T-helper 17 cell (primary cell): ENCODE results near the gene FHIT. TPM values are rescaled to one million over a fixed set of nuclear protein-coding genes. Genes with fewer than 3 reads are reported as not detected.

Experiments
- ATAC-seq: fragments of 150-1000 bp; cut with Tn5 transposase; 2 replicates; pipeline ENCODE4 v1.10.0; 2021; ENCODE audit warnings: mild to moderate bottlenecking, moderate library complexity
- DNase-seq, 3 donors: peaks; one replicate each; pipeline versions ENCODE4 v3.0.0 to v3.0.0-alpha.2; 2020 to 2021
- H3K9me3 ChIP-seq: one replicate; pipeline ENCODE4 v1.7.0; 2013; ENCODE audit warnings: low read length, mild to moderate bottlenecking; ENCODE audit not compliant: control insufficient read depth, poor library complexity, severe bottlenecking
- H3K27ac Mint-ChIP-seq: one replicate; pipeline ENCODE4 v1.8.0; 2022; ENCODE audit warnings: mild to moderate bottlenecking, moderate library complexity, mixed read lengths
- H3K27me3 Mint-ChIP-seq: one replicate; pipeline ENCODE4 v1.8.0; 2022; ENCODE audit warnings: mixed read lengths
- H3K36me3 Mint-ChIP-seq: one replicate; pipeline ENCODE4 v1.8.0; 2022; ENCODE audit warnings: low read depth, mixed read lengths
- H3K4me1 Mint-ChIP-seq: one replicate; pipeline ENCODE4 v1.8.0; 2022; ENCODE audit warnings: mild to moderate bottlenecking, mixed read lengths
- H3K4me3 Mint-ChIP-seq: one replicate; pipeline ENCODE4 v1.8.0; 2022; ENCODE audit warnings: mild to moderate bottlenecking, moderate library complexity, mixed read lengths
- total RNA-seq, 4 donors: library from RNA in 2 of 4; stranded (reverse) in 2 of 4; gene quantifications; one replicate each; pipeline ENCODE4 v1.2.3 and lab custom pipeline; 2022 to 2026

Gene FHIT
- total RNA-seq, 2 donors from 2014 or later = 18.8 to 28.6 TPM

DNA sequence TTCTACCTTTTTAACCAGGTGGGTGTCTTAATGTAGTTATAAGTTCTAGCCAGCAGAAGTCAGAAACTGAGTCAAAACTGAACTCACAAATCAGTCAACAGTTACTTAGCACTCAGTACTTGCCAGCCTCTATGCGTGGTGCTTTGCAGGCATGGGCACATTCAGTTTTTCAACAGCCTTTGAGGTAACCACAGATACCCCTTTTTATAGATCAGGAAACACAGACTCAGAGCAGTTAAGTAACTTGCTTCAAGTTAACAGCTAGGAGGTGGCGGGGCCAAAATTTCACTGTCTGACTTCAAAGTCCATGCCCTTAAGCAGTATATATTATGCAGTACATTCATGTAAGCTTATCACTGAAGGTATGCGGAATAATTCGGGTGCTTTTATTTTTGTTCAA lies 139.4 kb downstream of the FHIT start:
- ATAC-seq = no peak
- Mint-ChIP-seq H3K4me1 (no peaks in the 10 kb centered on the region), H3K27me3 (no peaks in the 10 kb centered on the region), H3K4me3 (no peak overlapping the region), H3K36me3 (no peaks in the 10 kb centered on the region), H3K27ac (no peak overlapping the region)
- no peaks in the 10 kb centered on the region for H3K9me3 ChIP-seq
- no peak for DNase-seq

DNA sequence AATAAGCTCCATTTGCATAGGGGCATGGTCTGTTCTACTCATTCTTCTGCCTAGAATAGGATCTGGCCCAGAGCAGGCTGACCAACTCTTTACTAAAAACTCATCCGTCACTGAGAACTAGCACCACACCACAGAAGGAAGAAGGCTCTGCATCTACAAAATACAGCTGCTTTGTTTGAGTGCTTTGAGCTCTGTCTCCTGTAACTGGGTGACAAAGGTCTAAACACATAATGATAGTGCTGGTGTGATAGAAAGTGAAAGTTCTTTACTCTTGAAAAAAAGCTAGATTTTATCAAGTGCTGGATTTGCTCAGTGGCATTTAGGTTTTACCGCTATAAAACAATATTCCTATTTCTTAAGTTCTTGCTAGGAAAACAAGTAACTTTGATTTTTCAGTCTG lies 140.7 kb downstream of the FHIT start:
- H3K9me3 ChIP-seq = no peaks in the 10 kb centered on the region
- Mint-ChIP-seq H3K27ac (no peak overlapping the region), H3K36me3 (no peaks in the 10 kb centered on the region), H3K4me1 (no peaks in the 10 kb centered on the region), H3K27me3 (no peaks in the 10 kb centered on the region), H3K4me3 (no peak overlapping the region)
- ATAC-seq (no peak), DNase-seq (no peak)

DNA sequence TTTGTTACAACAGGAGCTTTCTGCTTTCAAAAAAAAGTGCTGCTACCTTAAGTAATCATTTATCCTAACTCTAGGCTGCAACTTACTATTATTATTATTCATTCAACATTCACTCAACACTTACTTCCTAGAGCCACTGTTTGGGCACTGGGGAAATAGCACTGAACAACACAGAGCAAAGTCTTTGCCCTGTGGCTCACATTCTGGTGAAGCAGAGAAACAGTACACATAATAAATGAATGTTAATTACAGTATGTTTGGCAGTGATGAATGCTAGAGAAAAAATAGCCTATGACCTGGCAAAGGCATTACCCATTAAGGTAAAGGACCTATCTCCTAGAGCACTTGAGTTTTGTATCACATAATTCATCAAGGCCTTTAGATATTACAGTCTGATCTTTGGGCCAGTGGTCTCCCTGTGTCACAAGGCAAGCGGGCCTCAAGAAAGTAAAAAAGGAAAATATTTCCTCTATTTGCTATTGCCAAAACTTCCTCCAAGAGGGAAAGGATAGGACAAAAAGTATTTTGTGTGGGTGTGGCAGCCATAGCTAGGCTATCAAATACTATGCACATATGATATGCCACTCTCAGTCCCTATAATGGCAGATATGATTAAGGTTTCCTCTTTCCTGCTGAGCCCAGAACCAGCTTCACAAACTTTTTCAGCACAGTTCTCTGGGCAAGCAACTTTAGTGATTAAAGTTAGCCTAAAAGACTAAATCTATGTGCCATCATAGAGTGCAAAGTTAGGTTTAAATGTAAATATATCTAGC lies 142.8 kb downstream of the FHIT start:
- no peaks in the 10 kb centered on the region for H3K4me1 Mint-ChIP-seq
- H3K4me3 Mint-ChIP-seq = no peak overlapping the region
- H3K36me3 Mint-ChIP-seq = no peaks in the 10 kb centered on the region
- no peaks in the 10 kb centered on the region for H3K27me3 Mint-ChIP-seq
- no peaks in the 10 kb centered on the region for H3K9me3 ChIP-seq
- H3K27ac Mint-ChIP-seq = no peak overlapping the region
- no peak for DNase-seq
- ATAC-seq = no peak

DNA sequence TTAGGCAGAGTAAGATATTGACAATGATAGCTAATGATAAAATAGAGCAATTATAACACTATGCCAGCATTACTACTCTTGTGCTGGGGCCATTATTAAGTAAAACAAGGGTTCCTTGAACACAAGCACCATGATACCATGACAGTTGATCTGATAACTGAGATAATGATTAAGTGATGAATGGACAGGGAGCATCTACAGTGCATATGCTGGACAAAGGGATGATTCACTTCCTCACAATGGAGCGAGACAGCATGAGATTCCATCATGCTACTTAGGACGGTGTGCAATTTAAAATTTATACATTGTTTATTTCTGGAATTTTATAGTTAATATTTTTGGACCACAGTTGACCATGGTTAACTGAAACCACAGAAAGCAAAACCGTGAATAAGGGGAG lies 156.6 kb downstream of the FHIT start:
- DNase-seq (no peak), ATAC-seq (no peak)
- H3K4me1 Mint-ChIP-seq = no peaks in the 10 kb centered on the region
- H3K4me3 Mint-ChIP-seq = no peak overlapping the region
- H3K36me3 Mint-ChIP-seq = no peaks in the 10 kb centered on the region
- no peaks in the 10 kb centered on the region for H3K27me3 Mint-ChIP-seq
- H3K9me3 ChIP-seq = peaks cover 3% of the 10 kb centered on the region
- H3K27ac Mint-ChIP-seq = no peak overlapping the region

DNA sequence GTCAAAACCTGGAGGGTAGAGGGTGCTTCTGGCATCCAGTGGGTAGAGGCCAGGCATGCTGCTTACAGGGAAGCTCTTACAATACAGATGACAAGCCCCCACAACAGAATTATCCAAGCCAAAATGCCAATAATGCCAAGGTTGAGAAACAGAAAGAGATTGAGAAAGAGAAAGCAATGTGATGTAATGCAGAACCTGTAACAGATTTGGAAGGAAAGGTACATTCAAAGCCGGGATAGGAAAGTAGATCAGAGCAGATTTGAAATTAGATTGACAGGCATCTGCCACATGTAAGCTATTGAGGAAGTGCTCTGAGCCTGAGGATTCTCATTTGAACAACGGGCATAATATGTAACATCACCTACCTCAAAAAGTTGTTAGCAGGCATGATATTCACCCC lies 157.9 kb downstream of the FHIT start:
- no peak overlapping the region for H3K4me3 Mint-ChIP-seq
- ATAC-seq = no peak
- H3K9me3 ChIP-seq = peaks cover 3% of the 10 kb centered on the region
- no peak for DNase-seq
- H3K4me1 Mint-ChIP-seq = no peaks in the 10 kb centered on the region
- no peak overlapping the region for H3K27ac Mint-ChIP-seq
- H3K27me3 Mint-ChIP-seq = no peaks in the 10 kb centered on the region
- no peaks in the 10 kb centered on the region for H3K36me3 Mint-ChIP-seq

DNA sequence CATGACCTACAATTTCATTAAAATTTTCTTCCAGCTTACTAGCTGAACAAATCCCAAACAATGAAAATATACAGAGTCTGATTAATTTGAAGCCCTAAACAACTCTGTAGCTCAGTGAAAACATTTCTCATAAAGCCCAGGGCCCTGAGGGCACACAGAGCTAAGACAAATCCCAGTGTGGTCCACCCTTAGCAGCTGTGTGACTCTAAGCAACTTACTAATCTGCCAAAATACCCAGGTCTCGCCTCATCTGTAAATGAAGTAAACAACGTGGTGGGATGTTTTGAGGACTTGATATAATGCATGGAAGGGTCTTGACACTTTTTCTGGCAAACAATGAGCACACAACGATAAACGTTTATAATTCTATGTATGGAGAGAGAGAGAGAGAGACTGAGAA lies 158.4 kb downstream of the FHIT start:
- Mint-ChIP-seq H3K4me1 (no peaks in the 10 kb centered on the region), H3K27me3 (no peaks in the 10 kb centered on the region), H3K36me3 (no peaks in the 10 kb centered on the region), H3K4me3 (no peak overlapping the region), H3K27ac (no peak overlapping the region)
- ATAC-seq = no peak
- peaks cover 3% of the 10 kb centered on the region for H3K9me3 ChIP-seq
- no peak for DNase-seq

DNA sequence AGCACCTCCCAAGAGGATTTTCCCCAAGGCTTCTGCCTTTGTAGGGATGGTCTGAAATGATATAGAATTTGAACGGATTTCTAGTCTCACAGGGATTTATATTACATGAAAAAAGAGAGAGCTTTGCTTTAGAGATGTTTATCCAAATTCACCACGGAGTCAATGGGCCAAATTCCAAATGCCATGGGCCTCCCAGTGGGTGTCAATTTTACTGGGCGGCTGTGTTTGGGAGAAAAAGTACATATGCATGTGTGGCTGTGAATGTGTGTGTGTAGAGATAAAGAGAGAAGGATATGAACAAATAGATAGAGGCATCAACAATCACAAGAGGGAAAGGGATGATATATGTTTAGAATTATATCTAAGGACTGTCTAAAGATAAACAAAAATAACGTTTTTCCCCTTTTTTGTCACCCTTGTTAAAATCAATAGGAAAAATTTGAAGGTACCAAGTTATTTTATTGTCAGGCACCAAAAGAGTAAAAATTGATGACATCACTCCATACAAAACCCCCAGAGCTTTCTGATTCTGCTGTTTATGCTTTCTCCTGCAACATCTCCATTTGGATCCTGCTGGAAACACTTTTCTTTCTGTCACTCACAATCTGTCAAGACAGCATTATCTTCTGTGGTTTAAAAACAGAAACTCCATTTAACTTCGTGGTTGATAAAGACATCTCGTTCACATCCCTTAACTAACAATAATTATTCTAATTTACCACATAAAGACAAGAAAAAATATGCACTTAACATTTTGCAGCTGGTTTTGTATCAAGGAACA lies 160.7 kb downstream of the FHIT start:
- Mint-ChIP-seq H3K36me3 (no peaks in the 10 kb centered on the region), H3K27ac (no peak overlapping the region), H3K27me3 (no peaks in the 10 kb centered on the region), H3K4me3 (no peak overlapping the region), H3K4me1 (no peaks in the 10 kb centered on the region)
- ATAC-seq (no peak), DNase-seq (no peak)
- H3K9me3 ChIP-seq = peaks cover 3% of the 10 kb centered on the region

DNA sequence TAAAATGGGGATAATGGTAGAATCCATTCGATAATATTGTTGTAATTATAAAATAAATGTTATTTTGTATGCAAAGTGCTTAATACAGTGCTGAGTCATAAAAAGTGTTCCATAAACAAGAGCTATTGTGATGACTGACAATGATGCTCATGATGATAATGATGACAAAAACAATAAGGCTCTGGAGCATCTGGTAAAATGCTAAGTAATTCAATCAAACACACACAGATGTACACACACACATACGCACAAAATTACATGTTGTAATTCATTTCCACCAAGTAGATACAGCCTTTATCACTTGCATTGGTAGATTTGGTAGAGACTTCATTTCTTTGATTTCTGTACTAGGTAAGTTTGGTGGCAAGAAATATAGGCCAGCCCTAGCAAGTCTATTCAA lies 163.8 kb downstream of the FHIT start:
- Mint-ChIP-seq H3K4me3 (no peak overlapping the region), H3K4me1 (no peaks in the 10 kb centered on the region), H3K27me3 (no peaks in the 10 kb centered on the region), H3K36me3 (no peaks in the 10 kb centered on the region), H3K27ac (no peak overlapping the region)
- no peaks in the 10 kb centered on the region for H3K9me3 ChIP-seq
- ATAC-seq = no peak
- DNase-seq = no peak

DNA sequence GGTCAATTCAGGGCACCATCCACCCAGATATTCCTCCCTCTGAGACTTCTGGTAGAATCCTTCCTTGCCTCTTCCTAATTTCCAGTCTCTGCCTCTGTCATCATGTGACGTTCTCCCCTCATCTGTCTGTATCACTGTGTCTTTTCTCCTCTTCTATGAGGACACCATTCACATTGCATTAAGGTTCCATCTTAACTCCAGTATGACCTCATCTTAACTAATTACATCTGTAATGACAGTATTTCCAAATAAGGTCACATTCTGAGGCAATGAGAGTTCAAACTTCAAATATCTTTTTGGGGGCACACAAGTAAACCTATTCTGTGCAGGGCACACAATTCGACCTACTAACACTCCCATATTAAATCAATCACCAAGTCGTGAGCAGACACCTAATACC lies 169.7 kb downstream of the FHIT start:
- Mint-ChIP-seq H3K4me3 (no peak overlapping the region), H3K4me1 (no peaks in the 10 kb centered on the region), H3K27me3 (no peaks in the 10 kb centered on the region), H3K36me3 (no peaks in the 10 kb centered on the region), H3K27ac (no peak overlapping the region)
- ATAC-seq (no peak), DNase-seq (no peak)
- no peaks in the 10 kb centered on the region for H3K9me3 ChIP-seq

DNA sequence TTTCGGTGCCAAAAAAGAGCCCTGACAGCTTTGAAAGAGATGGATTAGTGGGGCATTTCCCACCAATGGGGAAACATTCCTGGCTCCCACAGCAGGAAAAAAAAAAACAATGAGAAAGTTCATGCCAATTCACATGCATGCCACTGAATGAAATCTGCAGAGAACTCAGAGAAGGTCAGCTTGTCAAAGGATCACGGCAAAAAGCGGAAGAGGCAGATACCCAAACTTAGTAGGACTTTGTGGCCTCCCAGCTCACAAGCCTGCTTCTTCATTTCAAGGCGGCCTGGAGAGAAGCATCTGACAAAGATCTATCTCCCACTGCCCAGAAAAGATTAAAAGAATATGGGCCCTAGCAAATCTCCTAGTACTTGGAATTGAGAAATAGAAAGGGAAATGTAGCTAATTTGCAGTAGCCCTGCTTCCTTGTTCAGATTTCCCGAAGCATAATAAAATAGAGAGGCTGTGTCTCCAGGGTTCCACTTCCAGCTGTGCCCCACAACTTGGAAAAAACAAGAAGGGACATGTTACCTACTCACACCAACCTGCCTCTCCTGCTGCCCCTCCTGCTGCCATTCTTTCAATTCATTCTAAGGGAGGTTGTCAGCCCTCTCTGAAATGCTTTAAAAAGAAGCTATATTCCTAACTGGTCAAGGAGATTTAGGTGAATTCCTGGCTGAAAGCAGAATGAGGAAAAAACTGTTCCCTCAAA lies 170.4 kb downstream of the FHIT start:
- Mint-ChIP-seq H3K27ac (no peak overlapping the region), H3K27me3 (no peaks in the 10 kb centered on the region), H3K4me1 (no peaks in the 10 kb centered on the region), H3K4me3 (no peak overlapping the region), H3K36me3 (no peaks in the 10 kb centered on the region)
- ATAC-seq (no peak), DNase-seq (no peak)
- H3K9me3 ChIP-seq = no peaks in the 10 kb centered on the region

DNA sequence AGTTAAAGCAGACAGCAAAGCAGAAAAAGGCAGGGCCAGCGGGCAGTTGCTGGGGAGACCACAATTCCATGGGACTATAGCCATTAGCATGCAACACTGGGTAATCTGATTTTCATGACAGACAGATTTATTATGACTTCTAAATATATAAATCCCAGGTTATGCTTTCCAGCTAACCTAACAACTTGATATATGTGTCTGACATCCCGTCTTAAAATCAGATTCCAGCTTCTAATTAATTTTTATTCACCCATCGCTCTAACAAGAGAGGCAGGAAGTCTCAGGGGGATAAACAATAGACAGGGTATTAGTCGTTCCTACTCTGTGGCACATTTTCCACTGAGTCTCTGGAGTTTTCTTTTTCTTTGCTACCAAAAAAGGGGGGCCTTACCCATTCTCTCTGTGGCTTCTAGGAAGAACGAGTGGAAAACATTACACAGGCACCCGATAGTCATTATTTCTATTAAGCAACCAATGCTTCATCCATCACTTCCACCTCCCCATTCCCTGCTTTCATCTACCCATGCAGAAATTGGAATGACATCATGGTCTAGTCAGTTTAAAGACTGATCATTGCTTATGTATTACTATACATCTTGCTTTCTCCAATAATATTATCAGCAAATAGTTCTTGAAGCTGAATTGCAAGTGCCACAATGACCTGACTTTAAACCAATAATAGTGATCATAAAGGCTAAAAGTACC lies 173.1 kb downstream of the FHIT start:
- no peaks in the 10 kb centered on the region for H3K36me3 Mint-ChIP-seq
- H3K4me1 Mint-ChIP-seq = no peaks in the 10 kb centered on the region
- DNase-seq (no peak), ATAC-seq (no peak)
- no peaks in the 10 kb centered on the region for H3K27me3 Mint-ChIP-seq
- H3K27ac Mint-ChIP-seq = no peak overlapping the region
- no peak overlapping the region for H3K4me3 Mint-ChIP-seq
- H3K9me3 ChIP-seq = no peaks in the 10 kb centered on the region

DNA sequence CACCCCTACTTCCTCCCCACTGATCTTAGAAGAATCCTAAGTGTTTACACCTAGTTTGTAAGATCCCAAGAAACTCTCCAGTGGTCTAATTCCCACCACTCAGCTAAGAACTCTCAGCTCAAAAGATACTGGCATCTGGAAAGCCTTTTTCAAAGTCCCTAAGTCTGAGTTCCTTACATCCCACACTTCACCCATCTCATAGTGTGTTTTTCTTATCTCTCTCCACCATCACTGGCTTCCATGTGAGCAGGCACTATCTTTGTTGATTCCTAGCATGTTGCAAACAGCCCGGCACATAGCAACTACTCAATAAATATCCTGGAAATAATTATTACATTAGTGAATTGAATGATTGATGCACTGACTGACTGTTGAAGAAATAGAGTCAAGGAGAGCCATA lies 173.7 kb downstream of the FHIT start:
- no peaks in the 10 kb centered on the region for H3K4me1 Mint-ChIP-seq
- H3K4me3 Mint-ChIP-seq = no peak overlapping the region
- no peaks in the 10 kb centered on the region for H3K36me3 Mint-ChIP-seq

DNA sequence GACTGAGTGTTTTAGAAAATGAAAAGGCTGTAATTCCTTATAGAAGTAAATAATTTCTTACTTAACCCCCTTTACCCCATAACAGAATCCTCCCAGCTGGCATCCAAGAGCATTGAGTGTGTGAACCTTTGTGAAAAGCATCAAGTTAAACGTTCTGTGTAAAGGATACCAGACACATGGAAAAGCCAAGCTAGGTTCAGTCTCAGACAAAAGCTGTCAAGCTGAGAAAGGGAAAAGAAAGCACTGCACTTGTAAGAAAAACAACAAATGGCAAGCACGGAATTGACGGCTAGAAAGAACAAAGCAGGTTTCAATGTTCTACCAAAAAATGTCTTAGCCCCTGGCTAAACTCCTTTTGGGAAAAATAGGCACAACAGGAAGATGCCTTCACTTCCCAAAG lies 176.5 kb downstream of the FHIT start:
- no peak overlapping the region for H3K27ac Mint-ChIP-seq
- no peaks in the 10 kb centered on the region for H3K36me3 Mint-ChIP-seq
- ATAC-seq (no peak), DNase-seq (no peak)
- no peaks in the 10 kb centered on the region for H3K9me3 ChIP-seq
- H3K4me1 Mint-ChIP-seq = no peaks in the 10 kb centered on the region
- no peak overlapping the region for H3K4me3 Mint-ChIP-seq
- no peaks in the 10 kb centered on the region for H3K27me3 Mint-ChIP-seq

More for the DNA sequence above, 173.7 kb downstream of the FHIT start:
- Mint-ChIP-seq H3K27me3 (no peaks in the 10 kb centered on the region), H3K27ac (no peak overlapping the region)
- no peaks in the 10 kb centered on the region for H3K9me3 ChIP-seq
- ATAC-seq (no peak), DNase-seq (no peak)
